Measurements from ENCODE around the gene SERPINF2.
"Not testable (repeated sequence)": the region's sequence is repeated elsewhere in the genome, so short reads cannot be mapped to it uniquely, and the experiment has no call there.

SERPINF2 gene

GRCh38 chr17:1789936-1790335, 47.3 kb downstream of the SERPINF2 start:
- no peak for DNase-seq (ENCODE audit: low spot score)

GRCh38 chr17:1792495-1793446, 50.1 kb downstream of the SERPINF2 start:
- DNase-seq (ENCODE audit: low spot score), result no peak

GRCh38 chr17:1793447-1793806, 50.8 kb downstream of the SERPINF2 start:
- DNase-seq (ENCODE audit: low spot score), result no peak

- no peak for DNase-seq (ENCODE audit: low spot score)
Observed at GRCh38 chr17:1796800-1797199, 54.1 kb downstream of the SERPINF2 start.

DNA sequence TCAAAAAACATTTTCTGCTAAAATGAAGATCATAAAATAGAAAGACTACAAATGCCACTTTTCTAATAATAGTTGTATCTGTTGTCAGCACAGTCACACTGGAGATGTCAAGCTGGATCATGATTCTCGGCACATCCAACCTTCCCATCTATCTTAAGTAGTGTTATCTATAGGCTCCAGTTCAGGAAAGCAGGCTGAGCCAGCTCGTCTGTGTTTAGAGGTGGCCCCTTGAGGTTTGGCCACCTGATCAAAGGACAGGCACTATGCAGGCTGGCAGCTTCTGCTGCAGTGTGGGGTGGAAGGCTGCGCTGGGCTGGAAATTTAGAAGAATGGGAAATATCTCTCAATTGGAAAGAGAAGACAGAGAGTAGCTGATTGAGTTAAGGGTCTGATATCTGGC, 54.7 kb downstream of the SERPINF2 start:
- DNase-seq (ENCODE audit: low spot score), result no peak

- DNase-seq (ENCODE audit: low spot score), result not testable (repeated sequence)
Observed at GRCh38 chr17:1797846-1798245, 55.2 kb downstream of the SERPINF2 start.

DNA sequence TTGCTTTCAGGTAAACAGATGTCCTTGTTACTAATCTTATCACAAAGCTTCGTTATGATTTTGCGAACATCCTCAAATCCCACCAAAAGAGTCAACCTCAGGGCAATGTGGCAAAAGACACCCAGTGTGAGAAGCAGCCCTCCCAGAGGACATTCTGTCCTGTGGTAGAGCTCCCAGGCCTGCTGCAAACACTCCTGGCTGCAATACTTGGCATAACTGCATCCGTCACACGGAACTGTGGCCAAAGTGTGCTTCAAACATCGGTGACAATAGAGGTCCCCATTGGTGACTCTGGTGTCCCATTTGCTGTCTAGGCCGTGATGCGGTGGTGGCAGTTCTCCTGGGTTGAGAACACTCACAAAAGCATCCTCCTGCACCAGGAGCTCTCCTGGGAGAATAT, 57.6 kb downstream of the SERPINF2 start:
- DNase-seq (ENCODE audit: low spot score), result no peak

- no peak for DNase-seq (ENCODE audit: low spot score)
Observed at GRCh38 chr17:1800712-1801111, 58.0 kb downstream of the SERPINF2 start.

DNA sequence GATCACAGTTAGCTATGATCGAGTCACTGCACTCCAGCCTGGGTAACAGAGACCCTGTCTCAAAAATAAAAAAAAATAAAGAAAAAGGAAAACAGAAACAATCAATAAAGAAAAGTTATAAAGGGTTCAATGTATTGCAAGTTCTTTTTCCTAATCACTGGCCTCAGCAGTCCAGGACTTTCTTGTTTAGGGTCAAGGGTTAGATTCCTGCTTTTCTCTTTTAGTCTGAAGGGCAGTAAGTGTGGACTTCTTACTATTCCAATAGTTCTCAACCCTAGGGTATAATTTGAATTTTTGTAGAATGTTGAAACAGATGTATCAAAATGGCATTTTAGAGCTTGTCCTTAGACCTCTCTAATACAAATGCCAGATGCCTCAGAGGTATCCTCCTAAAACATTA, 59.8 kb downstream of the SERPINF2 start:
- DNase-seq (ENCODE audit: low spot score), result no peak

- DNase-seq (ENCODE audit: low spot score), result no peak
Observed at GRCh38 chr17:1803280-1803679, 60.6 kb downstream of the SERPINF2 start.

Measured in SW480 (cell line).